ENCODE measurements around the gene CIAO2A.
"Not testable (repeated sequence)": the region's sequence is repeated elsewhere in the genome, so short reads cannot be mapped to it uniquely, and the experiment has no call there.

CIAO2A gene

GRCh38 chr15:64122444-64122843 is 28.8 kb upstream of the CIAO2A start:
- peaks cover 13% of the 10 kb centered on the region for H3K36me3 Mint-ChIP-seq
- H3K27ac Mint-ChIP-seq = no peak overlapping the region
- H3K27me3 Mint-ChIP-seq = no peaks in the 10 kb centered on the region
- no peak overlapping the region for H3K4me3 Mint-ChIP-seq
- no peaks in the 10 kb centered on the region for H3K4me1 Mint-ChIP-seq
- H3K9me3 Mint-ChIP-seq = no peaks in the 10 kb centered on the region

GRCh38 chr15:64121614-64122013 is 28.0 kb upstream of the CIAO2A start:
- Mint-ChIP-seq H3K27me3 (no peaks in the 10 kb centered on the region), H3K27ac (no peak overlapping the region), H3K4me3 (no peak overlapping the region), H3K9me3 (no peaks in the 10 kb centered on the region), H3K4me1 (no peaks in the 10 kb centered on the region), H3K36me3 (peaks cover 13% of the 10 kb centered on the region)

GRCh38 chr15:64120322-64120721 is 26.7 kb upstream of the CIAO2A start:
- not testable (repeated sequence) for H3K4me1 Mint-ChIP-seq, H3K27me3 Mint-ChIP-seq, H3K27ac Mint-ChIP-seq, H3K36me3 Mint-ChIP-seq, H3K9me3 Mint-ChIP-seq, H3K4me3 Mint-ChIP-seq

- Mint-ChIP-seq H3K27ac (no peak overlapping the region), H3K36me3 (peaks cover 18% of the 10 kb centered on the region), H3K4me3 (no peak overlapping the region), H3K27me3 (no peaks in the 10 kb centered on the region), H3K9me3 (no peaks in the 10 kb centered on the region), H3K4me1 (peaks cover 4% of the 10 kb centered on the region)
These were observed 24.3 kb upstream of the CIAO2A start for GRCh38 chr15:64117759-64118487.

- Mint-ChIP-seq H3K27ac (no peak overlapping the region), H3K27me3 (no peaks in the 10 kb centered on the region), H3K4me1 (peaks cover 41% of the 10 kb centered on the region), H3K4me3 (no peak overlapping the region), H3K9me3 (no peaks in the 10 kb centered on the region), H3K36me3 (peaks cover 12% of the 10 kb centered on the region)
These were observed 19.3 kb upstream of the CIAO2A start for GRCh38 chr15:64112904-64113303.

GRCh38 chr15:64112073-64112772 is 18.6 kb upstream of the CIAO2A start:
- Mint-ChIP-seq H3K4me1 (peaks cover 45% of the 10 kb centered on the region), H3K36me3 (peaks cover 12% of the 10 kb centered on the region), H3K27me3 (no peaks in the 10 kb centered on the region), H3K4me3 (no peak overlapping the region), H3K9me3 (no peaks in the 10 kb centered on the region), H3K27ac (no peak overlapping the region)

- H3K27ac Mint-ChIP-seq = no peak overlapping the region
- no peak overlapping the region for H3K4me3 Mint-ChIP-seq
- peaks cover 51% of the 10 kb centered on the region for H3K4me1 Mint-ChIP-seq
- H3K27me3 Mint-ChIP-seq = no peaks in the 10 kb centered on the region
- peaks cover 12% of the 10 kb centered on the region for H3K36me3 Mint-ChIP-seq
- no peaks in the 10 kb centered on the region for H3K9me3 Mint-ChIP-seq
These were observed 18.0 kb upstream of the CIAO2A start for GRCh38 chr15:64111679-64112050.

GRCh38 chr15:64110950-64111678 is 17.5 kb upstream of the CIAO2A start:
- Mint-ChIP-seq H3K36me3 (peaks cover 12% of the 10 kb centered on the region), H3K27me3 (no peaks in the 10 kb centered on the region), H3K9me3 (no peaks in the 10 kb centered on the region), H3K4me1 (peaks cover 56% of the 10 kb centered on the region), H3K27ac (peak overlapping the region; percentile 79), H3K4me3 (no peak overlapping the region)

- Mint-ChIP-seq H3K27ac (peak overlapping the region; percentile 79), H3K36me3 (peaks cover 12% of the 10 kb centered on the region), H3K4me1 (peaks cover 62% of the 10 kb centered on the region)
- H3K4me3 Mint-ChIP-seq, H3K9me3 Mint-ChIP-seq, H3K27me3 Mint-ChIP-seq: not testable (repeated sequence)
These were observed 16.6 kb upstream of the CIAO2A start for GRCh38 chr15:64110108-64110701.

- H3K27me3 Mint-ChIP-seq = no peaks in the 10 kb centered on the region
- H3K4me3 Mint-ChIP-seq = no peak overlapping the region
- no peaks in the 10 kb centered on the region for H3K9me3 Mint-ChIP-seq
- H3K36me3 Mint-ChIP-seq = peaks cover 3% of the 10 kb centered on the region
- peaks cover 72% of the 10 kb centered on the region for H3K4me1 Mint-ChIP-seq
- H3K27ac Mint-ChIP-seq = peak overlapping the region; percentile 8
These were observed 13.7 kb upstream of the CIAO2A start for GRCh38 chr15:64107337-64107736.

- Mint-ChIP-seq H3K27ac (no peak overlapping the region), H3K4me3 (no peak overlapping the region), H3K36me3 (peaks cover 4% of the 10 kb centered on the region), H3K4me1 (peaks cover 70% of the 10 kb centered on the region), H3K9me3 (no peaks in the 10 kb centered on the region), H3K27me3 (no peaks in the 10 kb centered on the region)
These were observed 11.6 kb upstream of the CIAO2A start for GRCh38 chr15:64105113-64105704.

- Mint-ChIP-seq H3K36me3 (peaks cover 6% of the 10 kb centered on the region), H3K27ac (peak overlapping the region; percentile 71), H3K4me1 (peaks cover 70% of the 10 kb centered on the region), H3K9me3 (no peaks in the 10 kb centered on the region), H3K4me3 (no peak overlapping the region), H3K27me3 (no peaks in the 10 kb centered on the region)
These were observed 8.9 kb upstream of the CIAO2A start for GRCh38 chr15:64102497-64102896.

GRCh38 chr15:64100958-64101357 is 7.3 kb upstream of the CIAO2A start:
- Mint-ChIP-seq H3K9me3 (no peaks in the 10 kb centered on the region), H3K27me3 (no peaks in the 10 kb centered on the region), H3K4me3 (no peak overlapping the region), H3K36me3 (peaks cover 6% of the 10 kb centered on the region), H3K4me1 (peaks cover 66% of the 10 kb centered on the region), H3K27ac (no peak overlapping the region)

GRCh38 chr15:64099379-64099778 is 5.7 kb upstream of the CIAO2A start:
- peaks cover 69% of the 10 kb centered on the region for H3K4me1 Mint-ChIP-seq
- H3K4me3 Mint-ChIP-seq = no peak overlapping the region
- H3K36me3 Mint-ChIP-seq = peaks cover 6% of the 10 kb centered on the region
- no peaks in the 10 kb centered on the region for H3K9me3 Mint-ChIP-seq
- H3K27me3 Mint-ChIP-seq = no peaks in the 10 kb centered on the region
- no peak overlapping the region for H3K27ac Mint-ChIP-seq

GRCh38 chr15:64096668-64097384 is 3.2 kb upstream of the CIAO2A start:
- Mint-ChIP-seq H3K4me3 (peak overlapping the region; percentile 97), H3K27me3 (no peaks in the 10 kb centered on the region), H3K4me1 (peaks cover 69% of the 10 kb centered on the region), H3K27ac (peak overlapping the region; percentile 77), H3K9me3 (no peaks in the 10 kb centered on the region), H3K36me3 (peaks cover 5% of the 10 kb centered on the region)
